GM10266 (cell line): Measurements from ENCODE around the gene KRTAP4-8.

ENCODE experiments used
- DNase-seq: peaks from one replicate; pipeline ENCODE4 v3.0.0; 2012; ENCODE audit errors: extremely low spot score
- TF ChIP-seq, protein P1 (sequence below): IDR thresholded peaks from 2 replicates; pipeline ENCODE4 v1.5.1; 2012; ENCODE audit warnings: mild to moderate bottlenecking, low read depth; ENCODE audit not compliant: control insufficient read depth, insufficient read depth; ENCODE audit errors: missing control alignments

Gene KRTAP4-8

DNA sequence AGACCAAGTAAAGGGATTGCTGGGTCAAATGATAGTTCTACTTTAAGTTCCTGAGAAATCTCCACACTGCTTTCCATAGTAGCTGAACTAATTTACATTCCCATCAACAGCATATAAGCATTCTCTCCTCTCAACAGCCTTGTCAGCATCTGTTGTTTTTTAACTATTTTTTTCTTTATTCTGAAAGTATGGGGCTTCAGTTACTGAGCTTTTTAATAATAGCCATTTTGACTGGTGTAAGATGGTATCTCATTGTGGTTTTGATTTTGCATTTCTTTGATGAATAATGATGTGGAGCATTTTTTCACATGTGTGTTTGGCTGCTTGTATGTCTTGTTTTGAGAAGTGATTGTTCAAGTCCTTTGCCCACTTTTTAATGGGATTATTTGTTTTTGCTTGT, 45.4 kb downstream of the KRTAP4-8 start:
- DNase-seq: no peak
- TF ChIP-seq, protein P1, sequence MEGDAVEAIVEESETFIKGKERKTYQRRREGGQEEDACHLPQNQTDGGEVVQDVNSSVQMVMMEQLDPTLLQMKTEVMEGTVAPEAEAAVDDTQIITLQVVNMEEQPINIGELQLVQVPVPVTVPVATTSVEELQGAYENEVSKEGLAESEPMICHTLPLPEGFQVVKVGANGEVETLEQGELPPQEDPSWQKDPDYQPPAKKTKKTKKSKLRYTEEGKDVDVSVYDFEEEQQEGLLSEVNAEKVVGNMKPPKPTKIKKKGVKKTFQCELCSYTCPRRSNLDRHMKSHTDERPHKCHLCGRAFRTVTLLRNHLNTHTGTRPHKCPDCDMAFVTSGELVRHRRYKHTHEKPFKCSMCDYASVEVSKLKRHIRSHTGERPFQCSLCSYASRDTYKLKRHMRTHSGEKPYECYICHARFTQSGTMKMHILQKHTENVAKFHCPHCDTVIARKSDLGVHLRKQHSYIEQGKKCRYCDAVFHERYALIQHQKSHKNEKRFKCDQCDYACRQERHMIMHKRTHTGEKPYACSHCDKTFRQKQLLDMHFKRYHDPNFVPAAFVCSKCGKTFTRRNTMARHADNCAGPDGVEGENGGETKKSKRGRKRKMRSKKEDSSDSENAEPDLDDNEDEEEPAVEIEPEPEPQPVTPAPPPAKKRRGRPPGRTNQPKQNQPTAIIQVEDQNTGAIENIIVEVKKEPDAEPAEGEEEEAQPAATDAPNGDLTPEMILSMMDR: no peak

DNA sequence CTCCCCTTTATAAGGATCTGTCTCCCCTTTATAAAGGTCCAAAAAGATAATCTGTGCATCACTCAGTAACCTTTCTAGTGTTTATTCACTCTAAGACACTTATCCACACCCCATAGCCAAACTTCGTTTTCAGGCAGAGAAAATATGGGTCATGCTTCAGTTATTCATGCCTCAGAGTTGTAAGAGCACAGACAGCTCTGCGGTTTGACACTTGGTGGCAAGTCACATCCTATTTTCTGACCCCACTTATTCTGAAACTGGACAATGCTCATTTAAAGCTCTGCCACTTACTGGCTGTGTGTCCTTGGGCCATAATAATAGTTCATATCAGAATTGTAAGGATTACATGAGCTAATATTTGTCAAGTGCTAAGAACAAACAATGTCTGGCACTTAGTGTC, 48.8 kb downstream of the KRTAP4-8 start:
- TF ChIP-seq, protein P1: no peak
- no peak for DNase-seq

DNA sequence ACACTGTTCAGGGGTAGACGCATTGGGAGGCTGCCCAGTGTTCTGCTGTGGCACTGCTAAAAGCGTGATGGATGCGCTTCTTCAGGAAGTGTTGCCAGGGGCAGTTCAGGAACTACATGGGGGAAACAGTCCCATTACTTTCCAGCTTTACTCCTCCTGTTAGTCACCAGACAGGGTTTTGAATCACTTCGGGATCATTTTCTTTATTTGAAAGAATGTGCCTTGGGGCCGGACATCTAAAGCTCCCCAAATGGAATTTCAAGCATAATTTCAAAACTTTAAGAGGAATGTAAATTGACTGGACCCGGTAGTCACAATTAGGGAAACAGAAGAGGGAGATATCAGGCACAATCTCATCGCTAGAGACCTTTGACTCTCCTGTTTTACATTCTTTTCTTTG, 49.5 kb downstream of the KRTAP4-8 start:
- TF ChIP-seq, protein P1: no peak
- DNase-seq: no peak
